Lung (tissue), 12 donors: Measurements from ENCODE around the gene ENOX2. TPM values are rescaled to one million over a fixed set of nuclear protein-coding genes. Genes with fewer than 3 reads are reported as not detected.
"Not testable (repeated sequence)": the region's sequence is repeated elsewhere in the genome, so short reads cannot be mapped to it uniquely, and the experiment has no call there.

ENCODE experiments used
- ATAC-seq: fragments of 200-7000 bp; cut with Tn5 transposase; one replicate; pipeline ENCODE4 v1.9.1; 2020; ENCODE audit warnings: moderate number of reproducible peaks; ENCODE audit not compliant: insufficient read depth, low FRiP score
- DNase-seq, 3 donors: peaks; one replicate each; pipeline ENCODE4 v3.0.0-alpha.2; 2013 to 2017
- H3K27ac ChIP-seq, 2 donors: one replicate each; pipeline ENCODE4 v1.5.1; 2013; ENCODE audit warnings: mild to moderate bottlenecking in 2 of 2, moderate library complexity in 2 of 2, control low read depth in 1 of 2, inconsistent platforms in 1 of 2, low read depth in 1 of 2, low read length in 1 of 2
- H3K27me3 ChIP-seq, 3 donors: one replicate each; pipeline ENCODE4 v1.5.1; 2013; ENCODE audit warnings: low read length in 2 of 3; ENCODE audit not compliant: control insufficient read depth in 3 of 3, insufficient read depth in 3 of 3
- H3K36me3 ChIP-seq, 4 donors: one replicate each; pipeline ENCODE4 v1.5.1; 2013; ENCODE audit warnings: low read length in 4 of 4, mild to moderate bottlenecking in 1 of 4, moderate library complexity in 1 of 4; ENCODE audit not compliant: control insufficient read depth in 4 of 4, insufficient read depth in 4 of 4
- H3K4me1 ChIP-seq, 5 donors: one replicate each; pipeline ENCODE4 v1.5.1; 2013; ENCODE audit warnings: low read length in 5 of 5, mild to moderate bottlenecking in 2 of 5, moderate library complexity in 1 of 5; ENCODE audit not compliant: control insufficient read depth in 5 of 5, insufficient read depth in 5 of 5
- H3K4me3 ChIP-seq: one replicate; pipeline ENCODE4 v1.5.1; 2013; ENCODE audit warnings: mild to moderate bottlenecking, control low read depth, moderate library complexity
- H3K9ac ChIP-seq, 2 donors: one replicate each; pipeline ENCODE4 v1.5.1; 2013; ENCODE audit warnings: low read length in 2 of 2, control low read depth in 1 of 2; ENCODE audit not compliant: insufficient read depth in 1 of 2
- H3K9me3 ChIP-seq, 4 donors: one replicate each; pipeline ENCODE4 v1.5.1; 2013; ENCODE audit warnings: low read length in 3 of 4, mild to moderate bottlenecking in 1 of 4, moderate library complexity in 1 of 4; ENCODE audit not compliant: control insufficient read depth in 4 of 4, insufficient read depth in 3 of 4
- CTCF ChIP-seq: IDR thresholded peaks from 2 replicates; pipeline ENCODE4 v1.5.1; 2012; ENCODE audit warnings: mild to moderate bottlenecking; ENCODE audit errors: control extremely low read depth, extremely low read depth
- WGBS, 2 donors: extraction: QIAGEN DNeasy Blood & Tissue Kit; methylation state at CpG; one replicate each; pipeline ENCODE4 v1.1.7; 2013; 5-methylcytosine and 5-hydroxymethylcytosine counted together
- polyA plus RNA-seq, 2 donors: library from polyadenylated mRNA; stranded (reverse); fragments of 200-250 nt; gene quantifications; one replicate each; pipeline ENCODE4 v1.2.1, GENCODE V29; 2013
- total RNA-seq, 2 donors: library from RNA; depleted of rRNA in 1 of 2; stranded (reverse); fragments of >200 nt in 1 of 2; gene quantifications; one replicate each; pipeline ENCODE4 v1.2.1, GENCODE V29; 2014 to 2021
- donor health status: control.
- donor health status: control.
- donor health status: Bipolar disorder and iron deficiency.
- donor health status: healthy.
- donor health status: DM: yes; HTN: yes; CAD: no.

Gene ENOX2
- total and polyA plus RNA-seq, 4 donors = 3.4 to 15.8 (median 10.8) TPM

DNA sequence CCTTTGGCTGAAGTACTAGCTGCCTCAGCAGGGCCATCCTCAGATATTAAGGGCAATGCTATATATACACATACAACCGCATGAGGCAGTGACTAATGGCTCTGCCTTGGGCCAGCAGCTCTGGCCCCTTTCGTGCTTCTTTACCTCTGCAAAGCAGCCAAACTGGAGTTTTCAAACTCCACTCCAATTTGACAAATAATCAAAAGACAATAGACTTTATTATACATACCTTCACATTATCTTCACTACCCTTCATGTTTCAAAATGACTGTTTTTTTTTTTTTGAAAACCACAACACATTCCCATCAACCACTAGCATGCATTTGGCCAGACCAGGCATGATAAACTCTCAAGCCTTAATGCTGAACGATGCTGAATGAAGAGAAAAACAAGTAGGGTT, 187.7 kb downstream of the ENOX2 start:
- WGBS, 2 donors = 65 to 82% methylated on average over 3 of the region's 3 CpGs
- no peak for TF ChIP-seq CTCF
- H3K27ac ChIP-seq = no peak overlapping the region
- peaks cover 0 to 15% (median 6%) of the 10 kb centered on the region in 3 donors for H3K27me3 ChIP-seq
- H3K4me3 ChIP-seq = no peak overlapping the region
- no peak for ATAC-seq
- H3K9ac ChIP-seq = no peak overlapping the region
- peaks cover 0 to 4% (median 0%) of the 10 kb centered on the region in 5 donors for H3K4me1 ChIP-seq
- H3K36me3 ChIP-seq = no peaks in the 10 kb centered on the region
- no peaks in the 10 kb centered on the region for H3K9me3 ChIP-seq
- no peak for DNase-seq

DNA sequence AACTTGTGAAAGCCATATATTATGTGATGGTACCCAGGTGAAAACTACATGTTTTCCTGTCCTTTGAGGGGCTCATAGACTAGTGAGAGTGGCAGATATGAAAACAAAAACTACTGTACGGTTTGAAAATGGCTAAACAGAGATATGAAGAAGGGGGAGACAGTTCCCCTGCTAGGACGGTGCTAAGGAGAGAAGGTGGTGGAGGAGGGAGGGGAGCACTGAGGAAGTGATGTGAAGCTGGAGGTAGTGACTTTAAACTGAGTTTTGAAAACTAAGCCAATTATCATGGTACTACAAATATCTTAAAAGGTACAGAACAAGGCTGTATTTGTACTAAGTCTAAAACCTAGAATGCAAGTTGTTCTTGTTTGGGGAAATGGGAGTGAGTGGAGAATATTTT, 188.3 kb downstream of the ENOX2 start:
- Histone ChIP-seq H3K9ac (no peak overlapping the region), H3K4me1 (peaks cover 0 to 4% (median 0%) of the 10 kb centered on the region in 5 donors), H3K9me3 (no peaks in the 10 kb centered on the region), H3K27me3 (peaks cover 0 to 12% (median 6%) of the 10 kb centered on the region in 3 donors), H3K36me3 (no peaks in the 10 kb centered on the region), H3K4me3 (no peak overlapping the region), H3K27ac (no peak overlapping the region)
- no peak for DNase-seq
- ATAC-seq = no peak
- WGBS, 2 donors = 65 to 78% methylated on average over 2 of the region's 2 CpGs
- TF ChIP-seq CTCF = no peak

GRCh38 chrX:130714135-130714534, 188.9 kb downstream of the ENOX2 start:
- H3K4me1 ChIP-seq = peaks cover 0 to 4% (median 0%) of the 10 kb centered on the region in 5 donors
- DNase-seq (no peak), ATAC-seq (no peak)
- no peaks in the 10 kb centered on the region for H3K36me3 ChIP-seq
- H3K9me3 ChIP-seq = no peaks in the 10 kb centered on the region
- no peak for TF ChIP-seq CTCF
- H3K27ac ChIP-seq = no peak overlapping the region
- no peak overlapping the region for H3K9ac ChIP-seq
- WGBS, 2 donors = 60 to 91% methylated on average over 3 of the region's 3 CpGs
- no peak overlapping the region for H3K4me3 ChIP-seq
- H3K27me3 ChIP-seq = peaks cover 0 to 12% (median 6%) of the 10 kb centered on the region in 3 donors

- not testable (repeated sequence) for H3K9me3 ChIP-seq, H3K27ac ChIP-seq, ATAC-seq, H3K4me1 ChIP-seq, H3K9ac ChIP-seq, DNase-seq, H3K36me3 ChIP-seq, H3K4me3 ChIP-seq
- 79 to 98% methylated on average over 6 of the region's 6 CpGs for WGBS, 2 donors
- peaks cover 0 to 11% (median 0%) of the 10 kb centered on the region in 3 donors for H3K27me3 ChIP-seq
Measured at GRCh38 chrX:130709178-130709577, 193.8 kb downstream of the ENOX2 start.
